ENCODE data around the gene GTF2F2. TPM values are rescaled to one million over a fixed set of nuclear protein-coding genes. Genes with fewer than 3 reads are reported as not detected.
A peak's percentile ranks its signal among the peaks of the same experiment; 100 is the strongest.

GTF2F2 gene
- polyA plus RNA-seq, 1 donor from 2014 or later: 12.0 TPM

- Mint-ChIP-seq H3K4me1 (peaks cover 0 to 2% (median 0%) of the 10 kb centered on the region in 3 donors), H3K4me3 (no peak overlapping the region), H3K36me3 (peaks cover 7% of the 10 kb centered on the region), H3K27me3 (no peaks in the 10 kb centered on the region), H3K9me3 (no peaks in the 10 kb centered on the region), H3K27ac (peak overlapping the region in 1 of 3 donors; percentile 36)
These were observed 135.9 kb downstream of the GTF2F2 start for GRCh38 chr13:45256254-45256653.

GRCh38 chr13:45257638-45258333, 137.5 kb downstream of the GTF2F2 start:
- H3K9me3 Mint-ChIP-seq: no peaks in the 10 kb centered on the region
- H3K4me1 Mint-ChIP-seq: peaks cover 0 to 2% (median 0%) of the 10 kb centered on the region in 3 donors
- H3K4me3 Mint-ChIP-seq: peak overlapping the region in 1 of 4 donors; percentile 17
- H3K36me3 Mint-ChIP-seq: peaks cover 7% of the 10 kb centered on the region
- no peaks in the 10 kb centered on the region for H3K27me3 Mint-ChIP-seq
- peak overlapping the region in 1 of 3 donors; percentile 70 for H3K27ac Mint-ChIP-seq

- H3K27ac Mint-ChIP-seq: peak overlapping the region in 1 of 3 donors; percentile 70
- no peaks in the 10 kb centered on the region for H3K9me3 Mint-ChIP-seq
- H3K36me3 Mint-ChIP-seq: peaks cover 7% of the 10 kb centered on the region
- H3K4me3 Mint-ChIP-seq: no peak overlapping the region
- H3K4me1 Mint-ChIP-seq: peaks cover 0 to 2% (median 0%) of the 10 kb centered on the region in 3 donors
- no peaks in the 10 kb centered on the region for H3K27me3 Mint-ChIP-seq
These were observed 138.0 kb downstream of the GTF2F2 start for GRCh38 chr13:45258334-45258675.

- peaks cover 0 to 4% (median 0%) of the 10 kb centered on the region in 3 donors for H3K4me1 Mint-ChIP-seq
- peak overlapping the region in 1 of 3 donors; percentile 59 for H3K27ac Mint-ChIP-seq
- no peak overlapping the region for H3K4me3 Mint-ChIP-seq
- H3K36me3 Mint-ChIP-seq: peaks cover 2% of the 10 kb centered on the region
- H3K9me3 Mint-ChIP-seq: no peaks in the 10 kb centered on the region
- H3K27me3 Mint-ChIP-seq: no peaks in the 10 kb centered on the region
These were observed 146.9 kb downstream of the GTF2F2 start for GRCh38 chr13:45267215-45267614.

- Mint-ChIP-seq H3K27me3 (no peaks in the 10 kb centered on the region), H3K27ac (no peak overlapping the region), H3K9me3 (no peaks in the 10 kb centered on the region)
These were observed 148.9 kb downstream of the GTF2F2 start for GRCh38 chr13:45269204-45269603.

GRCh38 chr13:45276913-45277312, 156.6 kb downstream of the GTF2F2 start:
- peaks cover 12% of the 10 kb centered on the region for H3K36me3 Mint-ChIP-seq
- H3K4me3 Mint-ChIP-seq: peak overlapping the region in 1 of 4 donors; percentile 53
- no peaks in the 10 kb centered on the region for H3K9me3 Mint-ChIP-seq
- H3K4me1 Mint-ChIP-seq: peaks cover 6 to 9% (median 8%) of the 10 kb centered on the region in 3 donors
- H3K27ac Mint-ChIP-seq: peak overlapping the region in 2 of 3 donors; percentile 19 to 68
- H3K27me3 Mint-ChIP-seq: no peaks in the 10 kb centered on the region

More at GRCh38 chr13:45269204-45269603, 148.9 kb downstream of the GTF2F2 start:
- Mint-ChIP-seq H3K4me1 (no peaks in the 10 kb centered on the region), H3K4me3 (no peak overlapping the region), H3K36me3 (peaks cover 3% of the 10 kb centered on the region)

GRCh38 chr13:45278096-45278645, 157.9 kb downstream of the GTF2F2 start:
- no peaks in the 10 kb centered on the region for H3K27me3 Mint-ChIP-seq
- H3K4me1 Mint-ChIP-seq: peaks cover 6 to 9% (median 8%) of the 10 kb centered on the region in 3 donors
- H3K4me3 Mint-ChIP-seq: no peak overlapping the region
- H3K36me3 Mint-ChIP-seq: peaks cover 11% of the 10 kb centered on the region
- H3K9me3 Mint-ChIP-seq: no peaks in the 10 kb centered on the region
- peak overlapping the region in 1 of 3 donors; percentile 9 for H3K27ac Mint-ChIP-seq

GRCh38 chr13:45280011-45280410, 159.7 kb downstream of the GTF2F2 start:
- Mint-ChIP-seq H3K4me3 (no peak overlapping the region), H3K27ac (no peak overlapping the region), H3K27me3 (no peaks in the 10 kb centered on the region), H3K4me1 (peaks cover 6 to 9% (median 8%) of the 10 kb centered on the region in 3 donors), H3K36me3 (peaks cover 11% of the 10 kb centered on the region), H3K9me3 (no peaks in the 10 kb centered on the region)

- Mint-ChIP-seq H3K4me1 (peaks cover 6 to 9% (median 8%) of the 10 kb centered on the region in 3 donors), H3K9me3 (no peaks in the 10 kb centered on the region), H3K27me3 (no peaks in the 10 kb centered on the region), H3K27ac (no peak overlapping the region), H3K36me3 (peaks cover 8% of the 10 kb centered on the region), H3K4me3 (no peak overlapping the region)
These were observed 160.7 kb downstream of the GTF2F2 start for GRCh38 chr13:45280751-45281634.

- Mint-ChIP-seq H3K27me3 (no peaks in the 10 kb centered on the region), H3K4me1 (peaks cover 0 to 2% (median 0%) of the 10 kb centered on the region in 3 donors), H3K36me3 (peaks cover 4% of the 10 kb centered on the region), H3K9me3 (no peaks in the 10 kb centered on the region), H3K27ac (peak overlapping the region in 1 of 3 donors; percentile 80), H3K4me3 (no peak overlapping the region)
These were observed 162.7 kb downstream of the GTF2F2 start for GRCh38 chr13:45282994-45283393.

GRCh38 chr13:45289936-45290563, 169.7 kb downstream of the GTF2F2 start:
- Mint-ChIP-seq H3K36me3 (peaks cover 4% of the 10 kb centered on the region), H3K4me3 (no peak overlapping the region), H3K9me3 (no peaks in the 10 kb centered on the region), H3K4me1 (peaks cover 0 to 2% (median 1%) of the 10 kb centered on the region in 3 donors), H3K27ac (no peak overlapping the region), H3K27me3 (no peaks in the 10 kb centered on the region)

GRCh38 chr13:45292176-45292575, 171.9 kb downstream of the GTF2F2 start:
- Mint-ChIP-seq H3K27ac (peak overlapping the region in 1 of 3 donors; percentile 72), H3K4me1 (peaks cover 0 to 8% (median 2%) of the 10 kb centered on the region in 3 donors), H3K4me3 (no peak overlapping the region), H3K9me3 (no peaks in the 10 kb centered on the region), H3K27me3 (no peaks in the 10 kb centered on the region), H3K36me3 (peaks cover 4% of the 10 kb centered on the region)

- Mint-ChIP-seq H3K36me3 (no peaks in the 10 kb centered on the region), H3K9me3 (no peaks in the 10 kb centered on the region), H3K4me3 (no peak overlapping the region), H3K4me1 (peaks cover 4 to 14% (median 6%) of the 10 kb centered on the region in 3 donors), H3K27ac (no peak overlapping the region), H3K27me3 (no peaks in the 10 kb centered on the region)
These were observed 175.2 kb downstream of the GTF2F2 start for GRCh38 chr13:45295536-45295935.

GRCh38 chr13:45296259-45296658, 175.9 kb downstream of the GTF2F2 start:
- no peak overlapping the region for H3K27ac Mint-ChIP-seq
- H3K4me1 Mint-ChIP-seq: peaks cover 4 to 14% (median 6%) of the 10 kb centered on the region in 3 donors
- H3K36me3 Mint-ChIP-seq: peaks cover under 1% of the 10 kb centered on the region
- H3K9me3 Mint-ChIP-seq: no peaks in the 10 kb centered on the region
- no peak overlapping the region for H3K4me3 Mint-ChIP-seq
- H3K27me3 Mint-ChIP-seq: no peaks in the 10 kb centered on the region
